Measurements from ENCODE around the gene NOX3. TPM values are rescaled to one million over a fixed set of nuclear protein-coding genes. Genes with fewer than 3 reads are reported as not detected.

Gene NOX3
- total RNA-seq, 2 donors from 2014 or later, result not detected

- ATAC-seq, result no peak
- no peak for DNase-seq
- intact Hi-C loops (cut with DNase I), result no loop called here
These were observed 104.1 kb downstream of the NOX3 start for GRCh38 chr6:155351273-155352129.

- ATAC-seq, result no peak
- no peak for DNase-seq
These were observed 105.7 kb downstream of the NOX3 start for GRCh38 chr6:155349956-155350355.

GRCh38 chr6:155349129-155349528, 106.5 kb downstream of the NOX3 start:
- ATAC-seq (no peak), DNase-seq (no peak)
- intact Hi-C loops (cut with DNase I), result no loop called here

More at GRCh38 chr6:155349956-155350355, 105.7 kb downstream of the NOX3 start:
- intact Hi-C loops (cut with DNase I), result no loop called here

- intact Hi-C loops (cut with DNase I), result no loop called here
- ATAC-seq, result no peak
- no peak for DNase-seq
These were observed 107.8 kb downstream of the NOX3 start for GRCh38 chr6:155347800-155348199.

- ATAC-seq (no peak), DNase-seq (no peak)
- intact Hi-C loops (cut with DNase I), result no loop called here
These were observed 108.7 kb downstream of the NOX3 start for GRCh38 chr6:155346957-155347356.

Other genes with a start within 250 kb of the NOX3 start
- not detected for gene CLDN20, start 191.8 kb downstream of the NOX3 start, total RNA-seq
- 10 to 100 TPM; 13.9 to 15.6 TPM for gene TFB1M, start 141.4 kb downstream of the NOX3 start, total RNA-seq

Data from left cardiac atrium (tissue), 4 donors.